G401 (cell line): ENCODE measurements around the gene OTX2. TPM values are rescaled to one million over a fixed set of nuclear protein-coding genes. Genes with fewer than 3 reads are reported as not detected.

ENCODE experiments used
- DNase-seq: peaks from one replicate; pipeline ENCODE4 v3.0.0-alpha.2; 2015; ENCODE audit warnings: low spot score
- in situ Hi-C: cut with HindIII; loops from 2 replicates; pipeline ENCODE4 v1.10.0; 2016; ENCODE audit warnings: low sequenced_read_pairs, mixed read lengths
- total RNA-seq: library from RNA; depleted of rRNA; stranded (reverse); fragments of >200 nt; shearing (Covaris generic); gene quantifications from 2 replicates; pipeline ENCODE4 v1.2.3, GENCODE V29; 2014

OTX2 gene
- total RNA-seq, 1 experiment from 2014 or later: 128 TPM

- in situ Hi-C loops: no loop called here
- DNase-seq: no peak
These were observed 11.6 kb downstream of the OTX2 start for GRCh38 chr14:56798447-56799342.

DNA sequence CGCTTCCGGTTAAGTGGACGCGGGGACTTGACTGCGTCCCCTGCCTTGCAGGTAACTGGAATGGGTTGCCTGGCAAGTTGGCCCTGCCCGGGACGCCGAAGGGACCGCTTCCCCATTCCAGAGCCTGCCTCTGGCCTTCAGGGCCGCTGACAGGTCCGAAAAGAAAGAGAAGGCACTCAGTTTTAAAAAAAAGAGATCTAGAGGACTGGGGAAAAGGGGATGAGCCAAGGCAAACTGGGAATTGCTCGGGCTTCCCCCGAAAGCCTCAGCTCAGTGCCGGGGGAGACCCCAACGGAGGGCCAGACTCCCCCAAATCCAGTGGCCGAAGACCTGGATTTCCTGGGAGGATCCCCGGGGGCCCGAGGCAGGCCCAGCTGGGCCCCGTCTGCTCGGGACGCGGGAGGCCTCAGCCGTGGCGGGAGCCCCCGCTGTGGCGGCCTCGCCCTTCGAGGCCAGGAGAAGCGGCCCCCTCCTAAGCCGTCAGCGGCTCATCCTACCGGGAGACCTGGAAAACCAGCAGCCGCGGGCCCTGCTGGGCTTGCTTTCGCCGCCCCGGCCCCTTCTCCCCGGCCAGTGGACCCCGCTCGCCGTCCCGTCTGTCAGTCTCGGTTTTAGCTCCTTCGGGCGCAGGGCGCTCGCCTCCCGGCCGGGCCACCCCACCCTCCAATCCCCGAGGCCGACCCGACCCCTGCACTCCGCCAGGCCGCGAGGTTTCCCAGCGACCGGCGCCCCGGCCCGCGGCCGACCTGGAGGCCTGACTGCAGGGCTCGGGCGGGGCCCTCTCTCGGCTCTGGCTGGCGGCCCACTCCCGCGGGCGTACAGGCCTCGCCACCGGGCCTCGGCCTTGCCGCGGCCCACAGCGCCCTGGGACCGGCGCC lies 12.5 kb downstream of the OTX2 start:
- in situ Hi-C loops: no loop called here
- no peak for DNase-seq

DNA sequence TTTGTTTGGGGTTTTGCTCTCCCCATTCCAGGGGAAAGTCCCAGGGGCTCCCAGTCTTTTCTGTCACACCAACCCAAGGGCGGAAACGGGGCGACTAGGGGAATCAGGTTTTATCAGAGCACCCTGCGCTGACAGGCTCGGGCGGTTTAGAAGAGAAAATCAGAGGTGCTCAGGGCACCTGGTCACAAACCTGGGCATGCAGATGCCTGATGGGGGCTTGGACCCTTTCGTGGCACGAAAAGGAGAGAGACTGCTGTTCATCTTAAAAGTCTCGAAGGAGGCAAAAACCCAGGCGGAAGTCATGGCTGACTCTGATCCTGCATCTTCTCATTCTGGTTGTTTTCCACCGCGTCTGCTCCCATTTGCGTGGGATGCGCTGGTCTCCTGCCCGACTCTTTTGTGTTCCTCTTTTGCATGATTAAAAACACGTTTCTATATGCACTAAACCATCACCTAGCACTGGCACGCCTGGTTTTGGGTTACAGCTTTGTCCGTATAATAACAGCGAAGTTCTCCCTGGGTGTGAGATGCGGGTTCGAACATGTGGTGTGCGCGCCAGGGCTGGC lies 13.2 kb downstream of the OTX2 start:
- in situ Hi-C loops: no loop called here
- DNase-seq: no peak

DNA sequence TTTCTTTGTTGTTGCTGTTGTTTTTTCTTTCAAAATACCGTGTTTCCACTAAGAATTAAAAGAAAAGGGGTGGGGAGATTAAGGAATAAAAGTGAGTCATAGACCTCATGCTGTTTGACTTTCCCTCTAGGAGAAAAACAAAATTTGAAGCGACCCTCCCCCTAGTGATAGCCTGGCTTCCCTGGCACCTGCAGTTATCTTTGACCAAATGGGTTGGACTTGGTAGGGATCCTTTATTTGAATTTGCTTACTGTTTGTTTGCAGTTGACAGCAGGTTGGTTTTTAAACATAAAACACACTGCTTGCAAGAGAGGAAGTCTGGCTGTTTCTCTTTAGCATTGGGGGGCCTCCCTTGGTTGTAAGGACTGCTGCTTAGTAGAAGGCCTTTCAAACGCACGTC lies 14.0 kb downstream of the OTX2 start:
- no peak for DNase-seq
- in situ Hi-C loops: no loop called here

GRCh38 chr14:56795284-56795622 lies 15.0 kb downstream of the OTX2 start:
- DNase-seq: no peak
- in situ Hi-C loops: no loop called here

GRCh38 chr14:56794557-56795283 lies 15.6 kb downstream of the OTX2 start:
- in situ Hi-C loops: no loop called here
- DNase-seq: no peak

DNA sequence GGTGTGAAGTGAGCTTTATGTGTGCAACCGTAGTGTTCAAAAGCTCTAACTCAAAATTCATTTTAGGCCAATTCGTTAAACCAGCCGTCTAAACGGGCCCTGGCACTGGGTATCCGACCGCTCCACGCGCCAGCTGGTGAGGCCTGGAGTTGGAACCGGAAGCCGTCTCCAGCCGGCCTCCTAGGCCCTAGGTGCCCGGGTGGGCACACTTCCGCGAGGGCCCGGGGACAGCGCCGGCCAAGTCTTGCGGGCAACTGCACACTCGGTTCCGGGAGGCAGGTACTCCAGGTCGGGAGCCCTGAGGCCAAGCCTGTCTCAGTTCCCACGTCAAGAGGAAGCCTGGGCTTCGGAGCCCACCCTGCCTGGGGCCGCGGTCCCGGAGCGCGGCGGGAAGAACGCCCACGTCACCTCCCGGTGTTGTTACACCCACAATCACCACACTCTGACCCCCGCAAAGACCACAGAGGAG lies 16.2 kb downstream of the OTX2 start:
- DNase-seq: peak; percentile 81
- in situ Hi-C loops: no loop called here

DNA sequence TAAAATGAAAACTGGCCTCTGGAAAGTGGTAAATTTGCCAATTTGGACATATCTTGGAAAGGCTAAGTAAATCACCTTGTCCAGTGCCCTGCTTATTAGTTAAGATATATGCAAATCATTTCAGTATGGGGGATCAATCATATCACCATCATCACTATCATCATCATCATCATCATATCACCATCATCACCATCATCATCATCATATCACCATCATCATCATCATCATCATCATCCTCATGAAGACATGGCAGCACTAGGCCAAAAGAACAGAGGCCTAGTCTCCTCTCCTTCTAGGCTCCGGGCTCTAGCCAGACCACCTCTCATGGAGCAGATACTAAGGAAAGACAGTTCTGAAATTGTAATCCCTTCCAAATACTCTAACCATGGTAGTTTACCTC lies 20.3 kb downstream of the OTX2 start:
- no peak for DNase-seq
- in situ Hi-C loops: no loop called here

DNA sequence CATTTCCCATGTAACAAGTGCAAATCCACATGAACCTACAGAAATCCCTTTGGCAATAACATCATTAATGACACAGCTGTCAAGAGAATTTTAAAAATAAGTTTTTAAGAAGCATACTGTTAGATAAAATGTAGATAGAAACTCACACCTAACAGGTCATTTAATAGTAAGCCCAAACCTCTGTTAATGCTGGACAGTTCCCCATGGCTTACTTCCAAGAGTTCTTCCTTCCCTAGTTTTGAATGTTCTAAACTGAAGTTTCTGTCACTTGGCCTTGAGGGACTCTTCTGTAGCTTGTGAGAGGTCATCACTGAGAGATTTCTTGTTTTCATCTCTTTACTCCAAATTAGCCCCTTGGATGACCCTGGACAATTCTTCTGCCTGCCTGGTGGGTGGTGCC lies 22.7 kb downstream of the OTX2 start:
- DNase-seq: no peak
- in situ Hi-C loops: no loop called here

- DNase-seq: no peak
- in situ Hi-C loops: no loop called here
These were observed 27.6 kb downstream of the OTX2 start for GRCh38 chr14:56782711-56783110.

DNA sequence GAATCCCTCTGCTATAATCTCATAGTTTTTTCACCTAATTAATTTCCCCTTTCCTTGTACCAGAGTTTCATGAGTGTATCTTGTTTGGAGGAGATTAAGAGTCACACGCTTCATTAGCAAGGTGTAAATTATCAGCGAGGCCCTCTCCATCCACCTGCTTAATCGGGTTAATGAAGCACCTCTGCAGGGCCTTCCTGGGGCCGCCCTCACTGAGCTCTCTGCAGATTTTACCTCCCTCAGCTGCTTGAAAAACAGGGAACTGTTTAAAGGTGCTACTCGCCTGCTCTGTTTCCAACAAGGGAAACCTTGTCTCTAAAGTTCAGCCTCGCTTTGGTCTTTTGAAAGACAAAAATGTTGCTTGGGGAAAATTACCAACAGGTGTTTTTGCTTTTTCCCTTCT lies 35.8 kb downstream of the OTX2 start:
- DNase-seq: no peak
- in situ Hi-C loops: no loop called here

DNA sequence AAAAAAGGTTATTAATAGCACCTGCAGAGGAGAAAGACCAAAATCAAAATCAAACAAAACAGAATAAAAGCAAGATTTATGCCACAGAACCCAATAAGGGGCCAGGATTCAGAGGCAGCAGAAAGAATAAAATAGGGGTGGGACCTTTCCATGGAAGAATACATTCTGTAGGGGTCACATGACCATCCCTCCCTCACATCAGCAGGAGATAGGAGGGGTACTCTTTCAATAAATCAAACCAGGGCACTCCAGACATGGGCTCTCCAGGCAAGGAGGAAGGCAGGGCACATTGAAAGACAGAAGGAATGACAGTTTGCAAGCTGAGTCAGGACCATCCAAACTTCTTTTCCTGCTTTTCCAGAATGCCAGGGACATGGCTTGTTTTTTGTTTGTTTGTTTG lies 39.8 kb downstream of the OTX2 start:
- DNase-seq: no peak
- in situ Hi-C loops: no loop called here

DNA sequence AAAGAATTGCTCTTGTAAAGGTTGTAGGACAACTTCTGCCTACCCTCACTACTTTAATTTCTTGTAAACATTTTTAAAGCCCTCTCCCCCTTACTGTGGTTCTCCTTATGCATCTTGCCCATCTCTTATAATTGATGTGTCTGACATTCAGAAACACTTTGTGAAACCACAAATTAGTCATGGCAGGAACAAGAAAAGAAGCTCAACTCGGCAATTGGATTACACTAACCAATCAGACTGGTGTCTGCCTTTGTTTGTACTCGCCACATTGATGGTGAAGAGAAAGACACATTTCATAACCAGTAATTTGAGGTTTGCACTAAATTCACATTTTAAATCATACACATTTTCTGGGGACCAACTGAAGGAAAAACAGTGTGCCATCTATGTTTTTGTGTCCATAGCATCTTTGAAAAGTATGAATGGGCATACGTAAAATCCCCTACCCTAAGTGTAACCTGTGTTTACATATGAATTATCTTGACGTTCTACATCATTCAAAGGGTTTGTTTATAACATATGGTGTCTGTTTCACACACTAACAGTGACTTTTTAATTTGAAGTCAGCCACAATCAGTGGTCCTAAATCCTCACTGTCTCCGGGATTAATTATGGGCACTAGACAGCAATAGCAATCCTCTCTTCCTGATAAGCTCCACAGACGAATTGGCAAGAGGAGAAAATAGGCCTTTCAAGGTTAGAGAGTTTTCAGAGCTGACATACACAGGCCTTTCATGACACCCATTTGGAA lies 49.9 kb downstream of the OTX2 start:
- in situ Hi-C loops: no loop called here

DNA sequence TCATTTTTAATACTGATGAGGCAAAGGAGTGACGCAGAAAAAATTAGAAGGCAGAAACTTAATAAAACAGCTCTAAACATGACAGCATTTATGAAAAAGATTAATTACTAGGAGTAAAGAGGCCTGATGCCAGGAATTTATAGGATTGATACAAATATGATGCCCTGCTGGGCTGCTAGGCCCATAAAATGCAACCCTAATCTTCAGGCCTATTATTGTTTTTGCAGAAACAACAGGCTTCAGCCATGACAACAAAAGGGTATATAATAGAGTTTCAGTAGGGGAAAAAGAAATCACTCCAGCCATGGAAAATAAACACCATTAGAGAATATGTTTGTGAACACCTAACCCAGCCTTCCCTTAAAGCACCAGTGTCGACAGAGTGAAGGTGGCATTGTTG lies 50.6 kb downstream of the OTX2 start:
- DNase-seq: no peak
- in situ Hi-C loops: no loop called here

More for the DNA sequence above, 49.9 kb downstream of the OTX2 start:
- DNase-seq: no peak

GRCh38 chr14:56759094-56759493 lies 51.2 kb downstream of the OTX2 start:
- in situ Hi-C loops: no loop called here
- no peak for DNase-seq

GRCh38 chr14:56754921-56755320 lies 55.4 kb downstream of the OTX2 start:
- in situ Hi-C loops: no loop called here

DNA sequence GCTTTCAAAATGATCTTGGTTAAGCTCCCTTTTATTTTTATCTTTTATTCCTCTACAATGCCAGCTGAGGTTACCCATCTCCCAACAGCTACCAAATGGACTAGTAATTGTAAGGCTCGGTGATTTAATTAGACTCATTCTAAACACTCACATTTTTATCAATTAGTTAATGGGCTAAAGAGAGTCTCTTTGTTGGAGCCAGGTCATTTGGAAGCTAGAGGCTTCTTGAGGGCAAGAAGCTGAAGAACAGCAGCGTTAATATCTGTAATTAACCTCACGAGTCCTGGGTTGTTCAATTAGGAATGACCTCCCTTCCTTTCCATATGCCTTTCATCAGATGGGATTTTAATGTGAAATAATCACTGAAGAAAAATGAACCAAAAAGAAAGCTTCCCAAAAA lies 56.9 kb downstream of the OTX2 start:
- DNase-seq: no peak
- in situ Hi-C loops: no loop called here

More at GRCh38 chr14:56754921-56755320, 55.4 kb downstream of the OTX2 start:
- peak; percentile 36 for DNase-seq

DNA sequence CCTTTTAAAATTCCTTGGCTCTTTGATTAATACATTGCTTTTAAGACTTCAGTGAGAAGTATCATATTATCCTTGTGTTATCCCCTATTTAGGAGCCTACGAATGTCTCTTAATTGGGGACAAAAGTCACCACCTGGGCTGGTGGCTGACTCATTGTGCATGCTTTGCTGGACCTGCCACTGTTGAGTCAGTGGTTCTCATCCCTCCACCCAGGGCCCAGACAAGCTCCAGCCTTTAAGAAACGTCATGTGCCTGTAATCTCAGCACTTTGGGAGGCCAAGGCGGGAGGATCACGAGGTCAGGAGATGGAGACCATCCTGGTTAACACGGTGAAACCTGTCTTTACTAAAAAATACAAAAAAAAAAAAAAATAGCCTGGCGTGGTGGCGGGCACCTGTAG lies 57.9 kb downstream of the OTX2 start:
- no peak for DNase-seq
- in situ Hi-C loops: no loop called here

DNA sequence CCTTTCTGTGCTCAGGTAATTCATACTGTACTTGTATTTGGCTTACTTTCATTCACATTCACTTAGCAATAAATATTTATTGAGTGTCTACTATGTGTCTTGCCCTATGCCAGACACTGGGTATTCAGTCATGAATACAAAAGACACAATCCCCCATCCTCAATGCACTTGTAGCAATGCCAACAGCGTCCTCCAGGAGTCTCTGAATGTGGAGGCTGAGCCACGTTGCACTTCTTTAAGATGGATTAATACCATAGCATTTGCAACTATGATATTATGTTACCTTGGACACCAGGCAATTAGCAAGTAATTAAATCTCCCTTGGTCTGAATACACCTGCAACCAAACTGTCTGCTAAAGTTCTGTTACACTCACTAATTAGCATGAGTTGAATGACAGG lies 58.8 kb downstream of the OTX2 start:
- in situ Hi-C loops: no loop called here
- no peak for DNase-seq
